MM.1S (cell line): ENCODE data around the gene JMJD7.

Experiments
- CTCF ChIP-seq: fragments of 300-600 bp; sonication (generic); IDR thresholded peaks from 2 replicates; pipeline ENCODE4 v1.5.1; 2016; ENCODE audit warnings: antibody characterized with exemption, low read length, mixed read lengths
- EZH2 ChIP-seq: fragments of 300-600 bp; sonication (generic); optimal IDR thresholded peaks from 2 replicates; pipeline ENCODE3; 2017; ENCODE audit warnings: low read depth, mild to moderate bottlenecking, antibody characterized with exemption, low read length, mixed read lengths
- EZH2phosphoT487 ChIP-seq: fragments of 300-600 bp; sonication (generic); IDR thresholded peaks from 2 replicates; pipeline ENCODE4 v1.6.1; 2018; ENCODE audit warnings: antibody characterized with exemption, low read length

DNA sequence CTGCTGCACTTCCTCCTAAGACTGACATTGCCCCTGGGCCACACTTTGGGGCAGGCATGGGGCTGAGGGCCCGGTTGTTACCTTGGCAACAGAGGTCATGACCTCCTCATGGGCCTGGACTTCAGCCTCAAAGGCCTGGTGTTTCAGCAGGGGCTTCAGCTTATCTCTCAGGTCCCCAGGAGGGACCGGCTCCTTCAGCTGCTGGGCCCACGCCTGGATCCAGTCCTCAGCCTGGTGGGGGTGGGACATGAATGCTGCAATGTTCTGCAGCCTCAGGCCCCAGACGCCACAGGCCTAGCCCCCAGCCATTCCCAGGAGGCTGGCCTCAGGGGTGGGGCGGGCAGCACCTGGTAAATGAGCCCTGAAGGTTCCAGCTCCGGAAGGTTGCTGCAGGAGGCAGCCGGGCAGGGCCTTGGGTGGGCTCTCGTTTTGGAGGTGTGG lies 38.4 kb downstream of the JMJD7 start:
- TF ChIP-seq CTCF (no peak), EZH2 (no peak), EZH2phosphoT487 (no peak)
